ENCODE data around the gene ATXN7L3.

Gene ATXN7L3

DNA sequence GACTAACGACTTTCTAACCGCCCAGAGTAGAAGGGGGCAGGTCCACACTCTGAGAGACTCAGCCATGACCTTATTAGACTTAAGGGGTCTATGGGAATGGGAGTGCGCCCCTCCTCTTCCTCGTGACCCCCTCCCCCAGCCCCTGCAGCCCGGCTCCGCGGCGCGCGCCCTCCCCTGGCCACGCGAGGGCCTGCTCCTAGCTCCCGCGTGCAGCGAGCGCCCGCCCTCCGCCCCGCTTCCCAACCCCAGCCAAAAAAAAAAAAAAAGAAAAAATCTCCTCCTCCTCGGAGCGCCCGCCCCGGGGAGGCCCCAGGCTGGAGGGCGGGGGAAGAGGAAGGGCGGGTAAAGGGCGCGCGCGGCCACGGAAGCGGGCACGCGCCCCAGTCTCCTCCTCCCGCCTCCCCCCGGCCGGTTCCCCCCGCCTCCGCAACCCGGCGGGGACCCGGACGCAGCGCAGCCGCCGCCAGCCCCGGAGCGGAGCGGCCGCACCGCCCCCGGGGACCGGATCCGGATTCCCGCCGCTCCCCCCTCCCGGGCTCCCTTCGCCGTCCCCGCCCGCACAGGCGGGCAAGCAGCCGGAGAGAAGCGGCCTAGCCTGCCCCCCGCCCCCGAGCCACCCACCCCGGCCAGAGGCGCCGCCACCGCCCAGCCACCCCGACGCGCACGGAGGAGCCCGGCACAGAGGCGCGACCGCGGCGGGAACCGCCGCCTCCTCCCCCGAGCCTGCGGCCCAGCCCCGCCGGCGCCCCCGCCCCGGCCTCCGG lies 18.8 kb upstream of the ATXN7L3 start:
- DNase-seq: peak; percentile 92

DNA sequence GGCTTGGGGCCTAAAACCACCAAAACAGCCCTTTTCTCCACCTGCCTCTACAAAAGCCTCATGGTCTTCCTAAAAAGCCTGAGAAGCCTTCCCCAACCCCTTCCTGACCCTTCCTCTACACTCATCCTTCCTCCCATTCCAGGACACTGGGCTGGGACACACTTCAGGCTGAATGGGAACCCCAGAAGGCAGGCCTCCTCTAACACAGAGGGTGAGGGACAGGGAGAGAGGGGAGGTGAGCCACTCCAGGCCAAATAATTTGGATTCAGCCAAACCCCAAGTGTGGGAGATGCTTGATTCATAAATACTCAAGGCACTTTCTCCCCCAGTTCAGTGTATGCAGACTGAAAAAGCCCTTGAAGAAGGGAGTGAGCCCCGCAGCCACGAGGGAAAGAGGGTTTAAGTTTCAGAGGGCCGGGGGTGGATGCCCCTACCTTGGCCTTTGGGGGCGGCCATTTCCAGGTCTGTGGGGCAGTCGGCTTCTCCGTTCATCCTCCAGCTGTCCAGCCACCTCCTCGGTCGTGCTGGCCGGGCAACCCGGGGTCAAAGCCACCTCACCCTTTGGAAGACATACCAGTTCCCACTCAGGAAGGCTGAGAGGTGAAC lies 18.2 kb upstream of the ATXN7L3 start:
- no peak for DNase-seq

DNA sequence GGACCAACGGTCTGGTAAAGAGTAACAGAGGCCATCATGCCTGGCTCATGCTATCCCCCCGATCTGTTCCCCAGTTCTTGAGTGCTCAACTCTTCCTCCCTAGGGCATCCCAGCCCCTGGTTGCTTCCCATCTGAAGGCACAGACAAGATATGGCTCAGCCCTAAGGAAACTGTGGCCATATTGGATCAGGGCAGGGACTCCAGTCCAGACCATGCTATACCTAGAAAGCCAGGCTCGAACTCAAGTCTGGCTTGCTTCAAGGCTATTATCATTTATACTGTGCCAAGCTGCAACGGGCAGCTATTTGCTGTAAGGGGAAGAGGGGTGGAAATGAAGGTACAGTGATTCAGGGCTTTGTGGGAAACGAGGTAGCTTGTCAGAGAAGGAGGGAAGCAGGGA lies 17.0 kb upstream of the ATXN7L3 start:
- DNase-seq: no peak

DNA sequence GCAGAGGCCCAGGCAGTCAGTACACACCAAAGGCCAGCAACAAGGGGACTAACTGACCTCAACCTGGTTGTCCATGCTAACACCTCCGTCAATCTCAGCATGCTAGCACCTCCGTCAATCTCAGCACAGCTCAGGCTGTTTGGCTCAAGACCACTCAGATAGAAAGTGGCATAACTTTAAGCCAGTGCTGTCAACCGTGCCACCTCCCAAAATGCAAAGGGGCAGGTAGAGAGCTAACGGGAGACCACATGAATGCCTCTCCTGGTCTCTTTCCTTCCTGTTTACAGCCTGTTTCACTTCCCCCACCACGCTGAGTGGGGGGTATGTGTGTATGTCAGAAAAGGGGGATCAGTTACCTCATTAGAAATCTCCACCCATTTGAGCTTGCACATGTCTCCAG lies 16.5 kb upstream of the ATXN7L3 start:
- DNase-seq: no peak

DNA sequence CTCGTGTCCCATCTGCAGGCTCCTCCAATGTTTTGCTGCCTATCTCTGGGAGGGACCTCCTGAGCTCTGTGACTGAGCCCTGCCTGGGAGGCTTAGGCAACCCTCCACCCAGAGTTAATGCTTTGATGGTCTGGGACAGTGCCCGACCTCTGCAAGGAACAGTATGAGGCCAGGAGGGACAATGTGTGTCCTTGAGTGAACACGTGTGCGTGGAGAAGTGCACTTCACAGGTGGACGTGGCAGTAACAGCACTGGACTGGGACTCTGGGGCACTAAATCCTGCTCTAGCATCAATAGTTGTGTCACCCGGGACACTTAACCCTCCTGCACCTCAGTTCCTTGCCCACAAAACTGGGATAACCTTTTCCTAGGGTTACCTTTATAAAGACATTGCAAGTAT lies 15.2 kb upstream of the ATXN7L3 start:
- no peak for DNase-seq

DNA sequence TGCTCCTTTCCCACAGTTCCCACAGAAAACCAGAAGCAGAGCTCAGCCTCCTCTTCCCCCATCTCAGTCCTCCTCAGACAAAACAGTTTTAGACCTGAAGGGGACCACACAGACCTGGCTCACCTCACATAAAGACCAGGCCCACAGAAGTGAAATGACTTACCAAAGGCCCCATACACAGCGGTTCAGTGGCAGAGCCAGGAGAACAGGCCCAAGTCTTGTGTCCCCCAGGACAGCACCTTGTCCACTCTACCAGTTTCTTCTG lies 14.5 kb upstream of the ATXN7L3 start:
- DNase-seq: no peak

DNA sequence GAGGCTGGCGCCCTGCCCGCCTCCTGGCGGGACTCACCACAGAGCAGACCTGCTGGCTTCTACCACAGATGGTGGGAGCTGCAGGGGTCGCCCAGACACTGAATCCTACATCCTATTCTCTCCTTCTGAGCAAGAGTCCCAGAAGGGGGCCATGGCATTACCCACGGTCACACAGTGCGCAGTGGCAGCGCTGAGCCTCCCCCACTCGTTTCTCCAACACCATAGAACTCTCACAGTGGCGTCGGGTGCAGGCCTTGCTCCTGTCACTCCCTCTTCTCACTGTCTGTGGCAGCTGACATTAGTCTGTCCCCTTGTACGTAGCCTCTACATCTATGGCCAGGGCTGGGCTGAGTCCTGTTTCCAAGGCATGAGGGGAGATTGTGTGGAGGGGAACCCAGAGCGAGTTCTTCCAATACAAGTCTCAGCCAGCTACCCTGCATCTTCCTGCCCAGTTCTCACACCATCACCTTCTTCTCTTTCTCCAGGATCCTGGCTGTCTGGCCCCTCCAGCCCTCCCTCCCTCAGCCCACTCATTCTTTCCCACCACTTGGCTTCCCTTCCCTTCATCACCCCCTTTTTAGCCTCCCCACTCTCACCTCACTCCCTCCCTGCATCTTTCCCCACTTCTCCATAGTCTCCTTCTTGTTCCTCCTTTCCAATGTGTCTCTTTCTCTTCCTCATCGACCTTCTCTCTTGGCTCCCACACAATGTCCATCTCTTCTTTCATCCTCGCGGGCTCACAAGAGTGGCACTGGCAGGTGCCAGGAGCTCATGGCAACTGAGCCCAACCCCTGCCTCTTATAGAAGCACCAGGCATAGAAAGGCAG lies 13.9 kb upstream of the ATXN7L3 start:
- no peak for DNase-seq

DNA sequence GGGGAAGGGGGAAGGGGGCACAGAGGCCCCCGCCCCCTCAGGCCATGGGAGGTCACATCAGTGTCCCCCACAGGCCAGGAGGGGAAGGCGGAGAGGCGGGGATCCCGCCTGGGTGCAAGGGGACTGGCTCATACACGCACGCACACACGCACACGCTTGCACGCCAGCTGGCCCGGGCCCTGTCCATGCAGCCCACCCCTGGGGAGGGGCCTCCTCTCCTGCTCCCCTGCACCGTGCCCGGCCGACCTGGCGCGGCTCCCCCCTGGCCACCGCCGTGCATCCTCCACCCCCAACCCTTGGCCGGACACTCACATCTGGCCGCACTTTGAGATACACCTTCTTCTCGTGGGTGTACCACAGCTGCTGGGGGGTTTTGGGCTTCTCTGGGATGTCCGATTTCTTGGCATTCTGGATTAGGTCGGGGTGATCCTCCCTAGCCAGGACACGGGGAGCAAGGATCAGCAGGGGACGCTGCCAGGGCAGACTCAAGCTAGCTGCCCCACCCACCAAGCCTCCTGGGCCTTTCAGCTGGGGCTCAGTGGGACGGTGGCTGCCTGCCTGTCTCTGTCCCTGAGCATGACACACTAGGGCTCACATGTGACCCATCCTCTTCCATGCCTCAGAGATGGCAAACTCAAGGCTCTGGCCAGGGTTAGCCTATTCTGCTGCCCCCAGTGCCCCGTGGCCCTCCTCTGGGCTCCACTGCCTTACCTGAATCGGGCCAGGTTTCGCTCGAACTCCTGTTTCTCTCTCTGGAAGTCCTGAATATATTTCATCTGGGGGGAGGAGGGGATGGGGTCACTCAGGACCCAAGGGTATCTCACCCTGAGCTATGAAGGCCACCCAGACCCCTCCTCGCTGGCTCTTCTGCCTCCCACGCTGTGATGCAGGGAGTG lies 13.1 kb upstream of the ATXN7L3 start:
- DNase-seq: no peak

DNA sequence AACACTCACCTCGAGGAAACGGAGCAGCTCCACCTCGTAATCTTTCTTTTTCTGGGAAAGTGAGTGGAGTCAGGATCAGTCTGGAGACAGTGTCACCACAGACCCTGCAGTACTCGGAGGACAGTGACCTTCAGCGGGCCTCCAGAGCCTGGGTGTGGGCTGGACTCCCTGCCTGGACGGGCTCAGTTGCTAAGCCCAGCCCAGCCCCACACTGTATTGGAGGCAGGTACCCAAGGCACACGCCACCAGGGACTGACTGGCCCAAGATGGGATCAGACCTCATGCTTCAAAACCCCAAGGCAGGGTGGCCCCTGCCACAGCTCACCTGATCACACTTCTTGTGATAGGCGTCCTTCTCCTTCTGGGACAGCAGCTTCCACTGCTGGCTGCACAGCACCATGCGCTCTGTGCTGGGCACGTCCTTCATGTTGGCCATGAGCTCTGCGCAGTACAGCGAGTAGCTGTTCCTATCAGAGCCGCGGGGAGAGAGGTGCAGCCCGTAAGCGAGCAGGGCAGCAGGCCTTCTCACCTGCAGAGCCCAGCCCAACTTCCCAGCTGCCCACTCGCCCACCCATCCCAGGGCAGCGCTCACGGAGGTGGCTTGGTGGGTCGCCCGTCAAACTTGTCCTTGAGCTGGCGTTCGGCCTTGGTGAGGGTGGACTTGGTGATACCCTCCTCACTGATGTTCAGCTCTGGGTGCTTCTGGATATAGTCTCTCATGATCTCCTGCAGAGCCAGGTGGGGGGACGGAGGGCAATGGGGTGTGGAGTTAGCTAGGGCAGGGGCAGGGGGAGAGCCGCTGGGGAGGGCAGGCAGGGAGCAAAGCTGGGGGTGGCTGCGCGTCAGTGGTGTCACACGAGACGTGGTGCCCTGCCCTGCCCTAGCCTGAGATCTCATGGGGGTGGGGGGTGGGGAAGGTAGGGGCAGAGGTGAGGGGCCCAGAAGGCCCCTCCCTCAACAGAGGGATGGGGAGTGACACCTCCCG lies 11.9 kb upstream of the ATXN7L3 start:
- DNase-seq: no peak

DNA sequence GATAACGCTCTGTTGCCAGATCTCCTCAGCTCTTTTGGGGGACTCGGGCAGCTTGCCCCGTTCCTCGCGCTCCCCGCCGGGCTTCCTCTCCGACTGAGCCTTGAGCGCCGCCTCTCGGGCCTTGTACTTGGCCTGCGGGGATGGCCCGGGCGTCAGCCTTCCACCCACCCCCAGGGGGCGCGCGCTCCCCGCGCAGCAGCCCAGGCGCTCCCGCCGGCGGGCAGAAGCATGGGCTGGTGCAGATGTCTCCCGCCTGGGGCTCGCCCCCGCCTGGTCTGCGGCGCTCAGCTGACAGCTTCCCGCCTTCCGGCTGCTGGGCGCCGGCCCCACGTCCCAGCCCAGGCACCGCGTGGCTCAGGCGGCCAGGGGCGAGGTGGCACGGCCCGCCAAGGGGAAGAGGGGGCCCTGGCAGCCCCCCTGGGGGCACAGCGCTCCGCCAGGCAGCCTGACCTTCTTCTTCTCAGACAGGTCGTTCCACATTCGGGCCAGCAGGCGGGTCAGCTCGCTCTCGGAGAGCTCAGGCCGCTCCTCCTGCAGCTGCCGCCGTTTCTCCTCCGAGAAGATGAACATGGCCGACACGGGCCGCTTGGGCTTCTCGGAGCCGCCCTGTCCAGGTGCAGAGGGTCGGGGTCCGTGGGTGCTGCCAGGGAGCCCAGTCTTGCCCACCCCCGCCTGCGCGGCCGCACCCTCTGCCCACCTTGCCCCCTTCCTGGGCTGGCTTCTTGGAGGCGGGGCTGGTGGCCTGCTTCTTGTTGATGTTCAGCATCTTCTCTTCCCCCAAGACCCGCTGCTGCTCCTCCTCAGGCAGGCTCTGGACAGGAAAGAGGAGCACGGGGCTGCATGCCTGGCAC lies 10.9 kb upstream of the ATXN7L3 start:
- no peak for DNase-seq

DNA sequence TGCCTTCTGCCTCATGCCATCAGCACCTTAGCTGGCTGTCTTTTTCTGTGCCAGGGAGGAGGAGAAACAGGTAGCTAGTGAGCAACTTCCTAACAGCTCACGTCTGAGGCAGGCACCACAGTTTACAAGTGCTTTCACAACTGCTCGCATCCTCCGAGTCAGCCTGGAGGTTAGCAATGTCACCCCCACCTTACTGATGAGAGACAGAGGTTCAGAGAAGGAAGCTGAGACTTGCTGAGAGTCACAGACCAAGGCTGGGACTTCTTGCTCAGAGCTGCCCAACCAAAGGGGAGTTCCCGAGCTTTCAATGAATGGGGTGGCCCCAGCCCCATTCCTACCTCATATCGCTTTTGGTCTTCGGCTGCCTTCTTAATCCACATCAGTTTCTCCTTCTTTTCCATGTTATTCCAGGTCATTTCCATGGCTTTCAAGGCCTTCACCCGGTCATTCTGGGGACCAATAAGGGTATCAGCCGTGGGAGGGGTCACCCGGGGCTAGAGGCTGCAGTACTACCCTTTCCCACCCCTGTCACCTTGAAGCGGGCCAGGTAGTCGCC lies 10.2 kb upstream of the ATXN7L3 start:
- no peak for DNase-seq

DNA sequence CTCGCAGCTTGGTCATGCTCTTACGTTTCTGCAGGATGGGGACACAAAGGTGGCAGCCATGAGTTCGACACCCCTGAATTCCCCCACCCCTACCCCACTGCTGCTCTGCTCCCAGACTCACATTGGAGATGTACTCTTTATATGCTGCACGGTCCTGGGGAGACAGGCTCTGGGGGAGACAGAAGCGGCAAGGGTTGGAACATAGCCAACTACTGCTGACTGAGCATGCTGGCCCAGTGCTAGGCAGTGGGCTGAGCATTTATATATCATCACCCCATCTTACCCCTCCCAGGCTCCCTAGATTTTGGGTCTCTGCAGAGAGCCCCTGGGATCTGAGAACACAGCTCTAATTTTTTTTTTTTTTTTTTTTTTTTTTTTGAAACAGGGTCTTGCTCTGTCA lies 8.1 kb upstream of the ATXN7L3 start:
- no peak for DNase-seq

DNA sequence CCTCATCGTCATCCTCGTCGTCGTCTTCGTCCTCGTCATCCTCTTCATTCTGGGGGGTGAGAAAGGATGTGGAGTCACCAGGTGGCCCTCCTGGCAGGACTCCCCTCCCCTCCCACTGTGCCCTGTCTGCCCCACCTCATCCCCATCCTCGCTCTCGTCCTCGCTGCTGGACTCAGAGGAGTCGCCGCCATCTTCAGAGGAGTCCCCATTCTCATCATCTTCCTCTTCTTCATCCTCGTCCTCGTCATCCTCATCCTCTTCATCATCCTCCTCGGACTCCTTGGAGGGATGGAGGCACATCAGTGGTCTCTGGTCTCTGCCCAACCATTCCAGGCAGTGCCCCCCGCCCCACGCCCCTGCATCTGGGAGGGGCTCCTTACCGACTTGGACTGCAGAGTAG lies 7.6 kb upstream of the ATXN7L3 start:
- no peak for DNase-seq

DNA sequence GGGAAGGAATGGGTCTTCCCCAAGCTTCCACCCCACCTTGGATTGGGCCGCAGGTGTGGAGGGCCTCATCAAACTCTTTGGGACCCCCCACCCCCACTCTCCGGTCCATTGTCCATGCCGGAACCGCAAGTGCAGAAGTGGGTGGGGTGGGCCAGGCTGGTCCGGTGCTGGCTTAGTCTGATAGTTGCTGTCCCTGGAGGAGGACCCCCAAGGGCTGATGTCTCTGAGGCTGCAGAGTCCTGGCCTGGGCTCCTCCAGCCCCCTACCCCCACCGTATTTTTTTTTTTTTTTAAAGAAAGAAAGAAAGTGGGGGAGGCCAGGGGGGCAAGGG lies 7.1 kb upstream of the ATXN7L3 start:
- DNase-seq: no peak

DNA sequence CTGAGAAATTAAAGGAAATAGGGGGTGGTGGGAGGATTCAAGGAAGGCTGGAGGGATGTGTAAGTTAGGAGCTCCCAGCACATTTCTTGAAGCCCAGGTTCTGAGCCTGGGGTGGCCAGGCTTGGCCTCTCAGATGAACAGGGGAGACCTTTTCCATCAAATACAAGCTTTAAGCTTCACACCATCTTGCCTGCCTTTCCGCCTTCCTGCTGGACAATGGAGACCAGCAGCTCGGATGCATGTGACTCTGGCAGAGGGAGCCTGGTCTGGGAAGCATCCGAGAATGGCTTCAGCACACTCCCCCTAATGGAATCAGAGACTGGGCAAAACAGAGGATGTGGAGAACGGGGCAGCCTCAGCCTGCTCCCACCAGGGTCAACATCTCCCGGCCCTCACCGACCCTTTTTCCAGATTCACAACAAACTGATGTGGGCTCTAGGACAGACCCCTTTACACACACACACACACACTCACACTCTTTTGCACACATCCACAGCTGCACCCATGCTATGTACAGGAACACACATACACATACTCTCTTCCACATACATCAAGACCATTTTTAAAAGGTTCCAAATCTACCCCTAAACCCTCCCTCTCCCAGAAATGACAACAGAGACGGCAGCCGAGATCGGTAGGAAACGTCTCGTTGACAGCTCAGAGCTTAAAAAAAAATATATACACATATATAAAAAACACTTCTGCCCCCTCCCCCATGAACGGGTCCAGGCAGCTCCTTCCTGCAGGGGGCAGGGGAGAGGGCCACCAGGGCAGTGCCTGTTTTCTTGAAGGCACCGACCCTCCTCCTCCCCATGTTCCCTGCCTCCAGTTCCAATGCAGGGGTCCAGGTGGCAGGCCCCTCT lies 6.5 kb upstream of the ATXN7L3 start:
- DNase-seq: no peak

DNA sequence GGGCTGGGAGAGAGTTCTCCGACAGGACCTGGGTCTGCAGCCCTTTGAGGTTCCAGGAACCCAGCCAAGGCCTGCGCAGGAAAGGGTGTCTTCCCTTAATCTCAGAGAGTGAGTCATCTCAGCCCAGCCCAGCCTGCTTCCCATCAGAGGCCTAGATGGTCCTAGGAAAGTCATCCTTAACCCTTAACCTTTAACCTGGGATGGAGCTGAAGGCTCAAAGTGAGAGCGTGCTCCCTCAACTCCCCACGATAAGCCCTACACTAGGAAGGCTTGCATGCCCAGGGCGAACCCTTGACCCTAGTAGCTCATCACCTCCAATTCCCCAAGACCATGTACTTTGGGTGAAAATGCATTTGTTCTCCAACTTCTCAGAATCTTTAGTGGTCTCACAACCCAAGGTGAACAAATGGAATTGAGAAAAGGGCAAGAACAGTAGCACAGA lies 4.8 kb upstream of the ATXN7L3 start:
- no peak for DNase-seq

DNA sequence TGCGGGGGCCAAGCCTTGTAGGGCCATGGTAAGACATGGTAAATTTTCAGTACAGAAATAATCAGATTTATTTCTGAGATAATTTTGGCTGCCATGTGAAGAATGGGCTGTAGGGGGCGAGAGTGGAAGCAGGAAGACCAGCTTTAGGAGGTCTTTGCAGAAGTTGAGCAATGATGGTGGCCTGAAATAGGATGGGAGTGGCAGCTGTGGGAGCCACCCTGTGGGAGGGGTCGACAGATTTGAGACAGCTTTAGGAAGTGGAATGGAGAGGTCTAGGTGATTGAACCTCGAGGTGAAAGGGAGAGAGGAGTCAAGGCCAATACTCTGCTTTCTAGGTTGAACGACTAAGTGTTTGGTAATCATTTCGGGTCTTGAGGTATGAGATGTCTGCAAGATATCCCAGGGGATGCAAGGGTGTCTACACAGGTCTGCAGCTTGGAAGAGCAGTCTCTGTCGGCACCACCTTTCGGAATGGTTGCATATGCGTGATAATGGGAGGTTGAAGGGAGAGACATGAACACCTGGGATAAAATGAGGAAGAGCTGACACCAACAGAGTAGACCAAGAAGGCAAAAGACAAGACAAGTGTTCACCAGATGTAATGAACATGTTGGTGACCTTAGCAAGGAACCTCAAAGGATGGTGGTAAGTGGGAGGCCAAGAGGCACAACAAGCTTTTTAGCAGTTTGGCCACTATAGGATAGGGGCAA lies 4.2 kb upstream of the ATXN7L3 start:
- DNase-seq: peak; percentile 72

DNA sequence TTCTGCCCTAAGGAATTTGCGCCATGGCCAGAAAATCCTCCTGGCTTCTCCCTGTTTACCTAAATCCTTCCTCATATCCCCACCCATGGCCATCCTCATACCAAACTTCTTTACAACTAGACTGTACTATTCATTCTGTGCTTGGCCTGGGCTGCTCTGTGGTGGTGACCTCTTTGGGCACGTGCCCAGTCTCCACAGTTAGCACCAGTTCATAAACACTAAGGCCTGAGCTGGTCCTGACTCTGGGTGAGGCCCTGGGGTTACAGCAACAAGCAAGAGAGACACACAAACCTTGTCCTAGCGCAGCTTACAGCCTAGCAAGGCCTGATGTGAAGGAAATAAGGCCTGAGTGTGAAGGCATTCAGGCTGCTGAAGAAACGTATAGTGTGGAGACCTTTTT lies 3.1 kb upstream of the ATXN7L3 start:
- no peak for DNase-seq

Data from NCI-H146 (cell line).